ENCODE results near the gene TAF15. TPM values are rescaled to one million over a fixed set of nuclear protein-coding genes. Genes with fewer than 3 reads are reported as not detected.

Gene TAF15
- polyA plus RNA-seq, 4 donors = 70.3 to 166 (median 123) TPM

GRCh38 chr17:35875800-35876139 is 66.5 kb downstream of the TAF15 start:
- peak overlapping the region in 1 of 3 donors; percentile 73 for H3K27ac ChIP-seq (ENCODE audit: low read depth in 1 of 3, low read length in 2 of 3)
- WGBS, 3 donors = 74 to 81% (median 79%) methylated on average over 3 of the region's 3 CpGs
- no peak for FAIRE-seq

DNA sequence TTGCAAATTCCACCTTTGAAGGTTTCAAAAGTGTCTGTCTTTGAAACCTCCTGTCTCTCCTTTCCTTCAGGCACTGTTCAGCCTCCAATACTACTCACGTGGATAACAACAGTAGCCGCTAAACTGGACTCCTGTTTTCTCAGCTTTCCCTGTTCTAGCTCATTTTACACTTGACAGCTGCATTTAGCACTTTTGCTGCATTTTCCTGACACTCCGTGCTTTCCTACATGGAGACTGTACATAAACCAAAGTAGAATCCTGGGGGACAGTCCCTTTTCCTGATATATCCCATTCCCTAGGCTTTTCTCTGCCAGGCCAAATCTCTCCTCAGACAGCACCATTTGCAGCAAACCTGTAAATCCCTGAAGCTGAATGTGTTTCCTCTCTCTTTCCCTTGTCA is 67.2 kb downstream of the TAF15 start:
- 72 to 83% (median 79%) methylated on average over 3 of the region's 3 CpGs for WGBS, 3 donors
- Histone ChIP-seq H3K4me3 (ENCODE audit: low read depth in 1 of 3, low read length in 3 of 3) (peak overlapping the region in 1 of 3 donors; percentile 42), H3K9me3 (ENCODE audit: control insufficient read depth in 2 of 2, insufficient read depth in 1 of 2, low read depth in 1 of 2, low read length in 1 of 2) (no peaks in the 10 kb centered on the region), H3K27ac (ENCODE audit: low read depth in 1 of 3, low read length in 2 of 3) (peak overlapping the region in 1 of 3 donors; percentile 1), H3K36me3 (ENCODE audit: control insufficient read depth in 3 of 3, insufficient read depth in 2 of 3, low read depth in 1 of 3, low read length in 3 of 3) (no peaks in the 10 kb centered on the region), H3K4me1 (ENCODE audit: control insufficient read depth in 3 of 3, insufficient read depth in 2 of 3, low read depth in 1 of 3, low read length in 2 of 3) (no peaks in the 10 kb centered on the region), H3K27me3 (ENCODE audit: control insufficient read depth in 3 of 3, insufficient read depth in 3 of 3, low read length in 3 of 3) (no peaks in the 10 kb centered on the region)
- DNase-seq = no peak
- no peak for FAIRE-seq

More at GRCh38 chr17:35875800-35876139, 66.5 kb downstream of the TAF15 start:
- H3K4me3 ChIP-seq (ENCODE audit: low read depth in 1 of 3, low read length in 3 of 3) = peak overlapping the region in 1 of 3 donors; percentile 42
- no peaks in the 10 kb centered on the region for H3K4me1 ChIP-seq (ENCODE audit: control insufficient read depth in 3 of 3, insufficient read depth in 2 of 3, low read depth in 1 of 3, low read length in 2 of 3)
- no peaks in the 10 kb centered on the region for H3K9me3 ChIP-seq (ENCODE audit: control insufficient read depth in 2 of 2, insufficient read depth in 1 of 2, low read depth in 1 of 2, low read length in 1 of 2)
- no peaks in the 10 kb centered on the region for H3K36me3 ChIP-seq (ENCODE audit: control insufficient read depth in 3 of 3, insufficient read depth in 2 of 3, low read depth in 1 of 3, low read length in 3 of 3)
- DNase-seq = no peak
- no peaks in the 10 kb centered on the region for H3K27me3 ChIP-seq (ENCODE audit: control insufficient read depth in 3 of 3, insufficient read depth in 3 of 3, low read length in 3 of 3)

DNA sequence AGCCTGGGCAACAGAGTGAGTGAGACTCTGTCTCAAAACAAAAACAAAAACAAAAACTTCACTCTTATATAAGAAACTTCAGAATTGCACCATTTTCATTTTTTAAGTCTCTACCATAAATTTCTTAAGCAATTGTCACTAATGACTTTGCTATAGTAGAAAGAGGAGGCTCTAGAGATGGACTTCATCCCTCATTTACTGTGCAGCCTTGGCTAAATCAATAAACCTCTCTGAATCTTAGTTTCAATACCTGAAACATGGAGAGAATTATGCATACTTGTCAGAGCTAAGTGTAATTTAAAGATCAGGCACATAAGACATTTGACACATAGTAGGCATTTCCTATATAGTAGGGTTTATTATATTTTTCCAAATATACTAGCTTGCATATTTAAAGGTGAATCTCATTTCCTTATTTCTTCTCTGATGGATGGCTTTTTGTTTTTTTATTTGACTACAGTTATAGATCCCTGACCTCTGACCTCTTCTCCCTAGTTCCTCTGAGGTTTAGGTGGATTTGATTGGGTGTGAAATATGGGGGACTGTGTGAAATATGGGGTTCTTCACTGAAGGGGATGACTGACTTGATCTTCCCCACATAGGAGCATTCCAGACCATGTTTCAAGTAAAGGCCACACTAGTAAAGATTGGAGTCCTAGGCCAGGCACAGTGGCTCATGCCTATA is 68.2 kb downstream of the TAF15 start:
- FAIRE-seq = no peak

DNA sequence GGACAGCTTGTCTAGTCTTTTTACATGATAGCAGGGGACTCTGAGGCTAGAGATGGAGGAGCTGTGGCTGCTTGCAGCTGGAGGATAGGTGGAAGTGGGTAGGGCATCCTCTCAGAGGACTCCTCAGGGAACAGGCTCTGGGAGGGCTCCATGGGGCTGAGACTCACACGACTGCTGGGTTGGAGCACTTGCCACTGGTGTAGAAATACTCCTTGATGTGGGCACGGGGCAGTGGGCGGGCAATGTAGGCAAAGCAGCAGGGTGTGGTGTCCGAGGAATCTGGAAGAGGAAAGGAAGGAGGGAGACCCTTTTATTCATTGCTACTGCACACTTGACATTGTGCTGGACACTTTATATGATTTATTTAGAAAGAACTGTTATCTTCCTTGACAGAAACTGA is 69.1 kb downstream of the TAF15 start:
- FAIRE-seq = no peak
- no peak for DNase-seq
- no peaks in the 10 kb centered on the region for H3K27me3 ChIP-seq (ENCODE audit: control insufficient read depth in 3 of 3, insufficient read depth in 3 of 3, low read length in 3 of 3)
- H3K4me1 ChIP-seq (ENCODE audit: control insufficient read depth in 3 of 3, insufficient read depth in 2 of 3, low read depth in 1 of 3, low read length in 2 of 3) = no peaks in the 10 kb centered on the region
- WGBS, 3 donors = 54 to 59% (median 57%) methylated on average over 4 of the region's 4 CpGs
- H3K4me3 ChIP-seq (ENCODE audit: low read depth in 1 of 3, low read length in 3 of 3) = peak overlapping the region in 1 of 3 donors; percentile 32
- no peaks in the 10 kb centered on the region for H3K9me3 ChIP-seq (ENCODE audit: control insufficient read depth in 2 of 2, insufficient read depth in 1 of 2, low read depth in 1 of 2, low read length in 1 of 2)
- peak overlapping the region in 2 of 3 donors; percentile 3 to 20 for H3K27ac ChIP-seq (ENCODE audit: low read depth in 1 of 3, low read length in 2 of 3)
- no peaks in the 10 kb centered on the region for H3K36me3 ChIP-seq (ENCODE audit: control insufficient read depth in 3 of 3, insufficient read depth in 2 of 3, low read depth in 1 of 3, low read length in 3 of 3)

More for the DNA sequence above, 68.2 kb downstream of the TAF15 start:
- peak overlapping the region in 1 of 3 donors; percentile 42 for H3K4me3 ChIP-seq (ENCODE audit: low read depth in 1 of 3, low read length in 3 of 3)
- no peaks in the 10 kb centered on the region for H3K9me3 ChIP-seq (ENCODE audit: control insufficient read depth in 2 of 2, insufficient read depth in 1 of 2, low read depth in 1 of 2, low read length in 1 of 2)
- no peaks in the 10 kb centered on the region for H3K27me3 ChIP-seq (ENCODE audit: control insufficient read depth in 3 of 3, insufficient read depth in 3 of 3, low read length in 3 of 3)
- H3K27ac ChIP-seq (ENCODE audit: low read depth in 1 of 3, low read length in 2 of 3) = no peak overlapping the region
- no peaks in the 10 kb centered on the region for H3K36me3 ChIP-seq (ENCODE audit: control insufficient read depth in 3 of 3, insufficient read depth in 2 of 3, low read depth in 1 of 3, low read length in 3 of 3)
- DNase-seq = no peak
- H3K4me1 ChIP-seq (ENCODE audit: control insufficient read depth in 3 of 3, insufficient read depth in 2 of 3, low read depth in 1 of 3, low read length in 2 of 3) = no peaks in the 10 kb centered on the region

DNA sequence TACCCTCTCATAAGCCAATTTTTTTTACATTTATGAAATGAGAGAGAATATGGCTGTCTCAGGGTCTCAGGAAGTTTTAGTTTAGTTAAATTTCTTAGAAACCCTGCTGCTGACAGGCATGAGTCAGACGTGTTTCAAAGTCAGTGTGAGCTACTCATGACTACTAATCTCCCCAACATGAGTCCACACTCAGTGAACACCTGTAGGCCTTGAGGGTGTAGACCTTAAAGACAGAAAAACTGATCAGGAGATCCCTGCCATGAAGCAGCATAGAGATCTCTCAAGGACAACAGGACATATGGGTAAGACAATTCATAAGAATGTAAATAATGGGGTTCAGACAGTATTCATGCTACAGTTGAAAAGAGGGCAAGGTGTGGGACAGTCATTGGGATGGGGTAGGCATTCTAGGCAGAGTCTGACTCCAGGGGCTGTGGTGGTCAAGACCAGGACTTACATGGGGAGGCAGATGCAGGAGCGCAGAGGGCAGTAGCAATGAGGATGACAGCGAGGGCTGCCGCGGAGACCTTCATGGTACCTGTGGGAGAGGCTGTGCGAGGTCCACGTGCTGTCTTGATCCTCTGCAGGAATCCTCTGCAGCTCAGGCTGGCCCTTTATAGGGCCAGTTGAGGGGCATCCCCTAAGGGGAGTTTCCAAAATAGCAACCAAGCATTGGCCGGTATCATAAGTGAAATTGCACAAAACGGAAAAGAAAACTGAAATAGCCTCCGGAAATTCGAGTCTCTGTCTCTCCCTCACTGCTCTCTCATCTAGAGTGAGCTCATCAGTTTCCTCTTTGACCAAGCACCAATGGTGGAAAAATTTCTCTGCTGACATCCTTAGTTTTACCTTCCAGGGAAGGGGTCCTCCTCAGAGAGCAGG is 70.7 kb downstream of the TAF15 start, which contains the start of gene CCL5:
Gene CCL5, minus strand, starts transcription at position 588 of the 882 bp plus-strand sequence.
- peak within 1 kb of the TSS in 1 of 3 donors; percentile 58 for H3K27ac ChIP-seq (ENCODE audit: low read depth in 1 of 3, low read length in 2 of 3)
- H3K4me3 ChIP-seq (ENCODE audit: low read depth in 1 of 3, low read length in 3 of 3) = peak within 1 kb of the TSS in 1 of 3 donors; percentile 32
- peak in 1 of 2 donors; percentile 51 for DNase-seq

DNA sequence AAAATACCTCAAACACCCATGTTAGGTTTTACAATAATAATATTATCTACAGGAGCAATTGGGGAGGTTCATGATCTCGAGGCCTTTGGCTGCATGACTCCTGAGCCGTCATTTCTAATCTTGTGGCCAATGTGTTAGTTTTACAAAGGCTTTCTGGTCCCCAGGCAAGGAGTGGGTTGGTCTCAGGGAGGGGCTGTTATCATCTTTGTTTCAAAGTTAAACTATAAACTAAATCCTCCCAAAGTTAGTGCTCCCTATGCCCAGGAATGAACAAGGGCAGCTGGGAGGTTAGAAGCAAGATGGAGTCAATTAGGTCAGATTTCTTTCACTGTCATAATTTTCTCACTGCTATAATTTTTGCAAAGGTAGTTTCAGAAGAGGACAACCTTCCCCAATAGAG is 80.0 kb downstream of the TAF15 start:
- H3K27ac ChIP-seq (ENCODE audit: low read depth in 1 of 3, low read length in 2 of 3) = peak overlapping the region in 1 of 3 donors; percentile 21
- 23 to 63% (median 36%) methylated on average over 2 of the region's 2 CpGs for WGBS, 3 donors
- H3K4me1 ChIP-seq (ENCODE audit: control insufficient read depth in 3 of 3, insufficient read depth in 2 of 3, low read depth in 1 of 3, low read length in 2 of 3) = peaks cover 0 to 15% (median 9%) of the 10 kb centered on the region in 3 donors
- H3K4me3 ChIP-seq (ENCODE audit: low read depth in 1 of 3, low read length in 3 of 3) = no peak overlapping the region
- H3K36me3 ChIP-seq (ENCODE audit: control insufficient read depth in 3 of 3, insufficient read depth in 2 of 3, low read depth in 1 of 3, low read length in 3 of 3) = no peaks in the 10 kb centered on the region
- H3K9me3 ChIP-seq (ENCODE audit: control insufficient read depth in 2 of 2, insufficient read depth in 1 of 2, low read depth in 1 of 2, low read length in 1 of 2) = no peaks in the 10 kb centered on the region
- no peak for DNase-seq
- H3K27me3 ChIP-seq (ENCODE audit: control insufficient read depth in 3 of 3, insufficient read depth in 3 of 3, low read length in 3 of 3) = no peaks in the 10 kb centered on the region
- FAIRE-seq = no peak

More for the DNA sequence above, 70.7 kb downstream of the TAF15 start, which contains the start of gene CCL5:
- no peak for FAIRE-seq
- Histone ChIP-seq H3K36me3 (ENCODE audit: control insufficient read depth in 3 of 3, insufficient read depth in 2 of 3, low read depth in 1 of 3, low read length in 3 of 3) (no peaks in the 10 kb centered on the region), H3K9me3 (ENCODE audit: control insufficient read depth in 2 of 2, insufficient read depth in 1 of 2, low read depth in 1 of 2, low read length in 1 of 2) (no peaks in the 10 kb centered on the region), H3K4me1 (ENCODE audit: control insufficient read depth in 3 of 3, insufficient read depth in 2 of 3, low read depth in 1 of 3, low read length in 2 of 3) (no peaks in the 10 kb centered on the region), H3K27me3 (ENCODE audit: control insufficient read depth in 3 of 3, insufficient read depth in 3 of 3, low read length in 3 of 3) (no peaks in the 10 kb centered on the region)
- WGBS, 3 donors = 51 to 65% (median 61%) methylated on average over 11 of the region's 11 CpGs

- Histone ChIP-seq H3K4me1 (ENCODE audit: control insufficient read depth in 3 of 3, insufficient read depth in 2 of 3, low read depth in 1 of 3, low read length in 2 of 3) (peaks cover 0 to 15% (median 9%) of the 10 kb centered on the region in 3 donors), H3K4me3 (ENCODE audit: low read depth in 1 of 3, low read length in 3 of 3) (no peak overlapping the region), H3K27ac (ENCODE audit: low read depth in 1 of 3, low read length in 2 of 3) (peak overlapping the region in 2 of 3 donors; percentile 45 to 47), H3K36me3 (ENCODE audit: control insufficient read depth in 3 of 3, insufficient read depth in 2 of 3, low read depth in 1 of 3, low read length in 3 of 3) (no peaks in the 10 kb centered on the region), H3K27me3 (ENCODE audit: control insufficient read depth in 3 of 3, insufficient read depth in 3 of 3, low read length in 3 of 3) (no peaks in the 10 kb centered on the region), H3K9me3 (ENCODE audit: control insufficient read depth in 2 of 2, insufficient read depth in 1 of 2, low read depth in 1 of 2, low read length in 1 of 2) (no peaks in the 10 kb centered on the region)
- WGBS, 3 donors = 68 to 80% (median 76%) methylated on average over 2 of the region's 2 CpGs
- DNase-seq (peak in 1 of 2 donors; percentile 41), FAIRE-seq (no peak)
Observed at GRCh38 chr17:35889818-35890773, 80.8 kb downstream of the TAF15 start.

DNA sequence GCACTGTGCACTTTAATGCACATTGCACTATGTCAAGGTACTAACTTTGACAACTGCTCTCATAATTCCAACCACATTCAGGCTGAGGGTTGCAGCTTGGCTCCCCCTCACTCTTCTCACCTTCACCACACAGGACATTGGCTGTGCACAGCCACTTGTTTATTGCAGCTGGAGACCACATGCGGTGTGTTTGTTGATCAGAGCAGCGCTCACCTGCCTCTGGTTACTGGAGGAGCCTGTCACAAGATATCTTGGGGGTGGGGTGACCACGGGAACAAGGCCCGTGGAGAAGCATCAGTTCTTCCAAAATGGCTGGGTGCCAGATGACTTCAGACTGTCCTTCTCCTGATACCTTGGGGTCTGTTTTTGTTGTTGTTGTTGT is 81.5 kb downstream of the TAF15 start:
- H3K36me3 ChIP-seq (ENCODE audit: control insufficient read depth in 3 of 3, insufficient read depth in 2 of 3, low read depth in 1 of 3, low read length in 3 of 3) = no peaks in the 10 kb centered on the region
- no peaks in the 10 kb centered on the region for H3K9me3 ChIP-seq (ENCODE audit: control insufficient read depth in 2 of 2, insufficient read depth in 1 of 2, low read depth in 1 of 2, low read length in 1 of 2)
- H3K27ac ChIP-seq (ENCODE audit: low read depth in 1 of 3, low read length in 2 of 3) = peak overlapping the region in 1 of 3 donors; percentile 79
- H3K27me3 ChIP-seq (ENCODE audit: control insufficient read depth in 3 of 3, insufficient read depth in 3 of 3, low read length in 3 of 3) = no peaks in the 10 kb centered on the region
- DNase-seq = peak in 1 of 2 donors; percentile 73
- no peak overlapping the region for H3K4me3 ChIP-seq (ENCODE audit: low read depth in 1 of 3, low read length in 3 of 3)
- WGBS, 3 donors = 45 to 48% (median 45%) methylated on average over 4 of the region's 4 CpGs
- peaks cover 0 to 15% (median 9%) of the 10 kb centered on the region in 3 donors for H3K4me1 ChIP-seq (ENCODE audit: control insufficient read depth in 3 of 3, insufficient read depth in 2 of 3, low read depth in 1 of 3, low read length in 2 of 3)
- no peak for FAIRE-seq
